SK-N-SH (cell line): ENCODE results near the gene RAB11FIP5. TPM values are rescaled to one million over a fixed set of nuclear protein-coding genes. Genes with fewer than 3 reads are reported as not detected.

Experiments
- CTCF ChIA-PET: fragments of 300-600, 350-600 bp; formaldehyde crosslinking; extraction: SDS; loops from one replicate; lab custom pipeline; 2021; lab: Yijun Ruan, JAX
- POLR2A ChIA-PET: fragments of 350-600 bp; sonication (Branson Sonifier 250); formaldehyde crosslinking; extraction: SDS; loops from one replicate; lab custom pipeline; 2020; ENCODE audit warnings: antibody characterized with exemption, inconsistent platforms; lab: Yijun Ruan, JAX
- DNase-seq: peaks from one replicate; pipeline ENCODE4 v3.0.0; 2012
- H2AFZ ChIP-seq: fragments of 200-600 bp; sonication (generic); 2 replicates; pipeline ENCODE4 v1.8.1; 2016; ENCODE audit warnings: antibody characterized with exemption, mild to moderate bottlenecking, low read depth
- H3F3A ChIP-seq: fragments of 200-600 bp; sonication (generic); replicated peaks from 2 replicates; pipeline ENCODE3; 2016; ENCODE audit warnings: antibody characterized with exemption, mild to moderate bottlenecking; ENCODE audit not compliant: insufficient read depth
- H3K27ac ChIP-seq, 2 experiments: fragments of 200-500 bp in 1 of 2; fragments of 200-600 bp in 1 of 2; sonication (Bioruptor generic) in 1 of 2; sonication (generic), shearing (Covaris generic) in 1 of 2; 2 replicates each; pipeline versions ENCODE4 v1.5.1 to v1.6.1; 2014 to 2016; ENCODE audit warnings: low read depth in 2 of 2, inconsistent platforms in 1 of 2, low read length in 1 of 2, mild to moderate bottlenecking in 1 of 2, mixed read lengths in 1 of 2
- H3K27me3 ChIP-seq: fragments of 200-600 bp; sonication (generic), shearing (Covaris generic); 2 replicates; pipeline ENCODE4 v1.6.1; 2016; ENCODE audit warnings: mixed run types; ENCODE audit not compliant: insufficient read depth
- H3K36me3 ChIP-seq, 2 experiments: fragments of 200-500 bp in 1 of 2; fragments of 200-600 bp in 1 of 2; sonication (Bioruptor generic) in 1 of 2; sonication (generic) in 1 of 2; replicated peaks in 1 of 2; 2 replicates each; pipeline versions ENCODE3 to v1.5.1; 2014 to 2016; ENCODE audit warnings: low read length in 1 of 2, mild to moderate bottlenecking in 1 of 2; ENCODE audit not compliant: insufficient read depth in 2 of 2, control insufficient read depth in 1 of 2
- H3K4me1 ChIP-seq, 2 experiments: fragments of 200-500 bp in 1 of 2; fragments of 200-600 bp in 1 of 2; sonication (Bioruptor generic) in 1 of 2; sonication (generic), shearing (Covaris generic) in 1 of 2; 2 replicates each; pipeline versions ENCODE4 v1.5.1 to v1.6.1; 2014 to 2016; ENCODE audit warnings: low read depth in 1 of 2, low read length in 1 of 2, mixed run types in 1 of 2; ENCODE audit not compliant: insufficient read depth in 2 of 2, control insufficient read depth in 1 of 2
- H3K4me2 ChIP-seq: fragments of 200-600 bp; sonication (generic), shearing (Covaris generic); 2 replicates; pipeline ENCODE4 v1.6.1; 2017; ENCODE audit warnings: mixed run types
- H3K4me3 ChIP-seq, 2 experiments: fragments of 200-500 bp in 1 of 2; fragments of 200-600 bp in 1 of 2; sonication (Bioruptor generic) in 1 of 2; sonication (generic), shearing (Covaris generic) in 1 of 2; 2 replicates each; pipeline versions ENCODE4 v1.5.1 to v1.8.1; 2014 to 2016; ENCODE audit warnings: low read depth in 2 of 2, inconsistent platforms in 1 of 2, low read length in 1 of 2, mild to moderate bottlenecking in 1 of 2, mixed read lengths in 1 of 2, moderate library complexity in 1 of 2
- H3K79me2 ChIP-seq: fragments of 200-600 bp; sonication (generic); 2 replicates; pipeline ENCODE4 v1.8.1; 2017; ENCODE audit warnings: mild to moderate bottlenecking; ENCODE audit not compliant: insufficient read depth
- H3K9ac ChIP-seq: fragments of 200-600 bp; sonication (generic); 2 replicates; pipeline ENCODE4 v1.6.1; 2017; ENCODE audit warnings: mixed run types
- H3K9me2 ChIP-seq: fragments of 200-600 bp; sonication (generic); 2 replicates; pipeline ENCODE4 v1.6.1; 2017; ENCODE audit warnings: mixed run types
- H3K9me3 ChIP-seq: fragments of 200-600 bp; sonication (generic); 2 replicates; pipeline ENCODE4 v1.6.1; 2017; ENCODE audit warnings: mixed run types, mild to moderate bottlenecking, moderate library complexity
- H4K20me1 ChIP-seq: fragments of 200-600 bp; sonication (generic); 2 replicates; pipeline ENCODE4 v1.6.1; 2017; ENCODE audit warnings: mild to moderate bottlenecking, mixed run types; ENCODE audit not compliant: insufficient read depth
- CHD2 ChIP-seq: fragments of 150-350 bp; IDR thresholded peaks from 2 replicates; pipeline ENCODE4 v1.6.1; 2018; ENCODE audit warnings: low read length; ENCODE audit not compliant: partially characterized antibody
- ELF1 ChIP-seq: IDR thresholded peaks from 2 replicates; pipeline ENCODE4 v1.4.0; 2012
- EP300 ChIP-seq, 2 experiments: IDR thresholded peaks; 2 replicates each; pipeline versions ENCODE4 v1.4.0 to v1.6.1; 2012; ENCODE audit warnings: borderline replicate concordance in 1 of 2, low read depth in 1 of 2, low read length in 1 of 2
- FOXJ3 ChIP-seq: sonication (generic); formaldehyde crosslinking; IDR thresholded peaks from 2 replicates; pipeline ENCODE4 v1.5.1; 2020; ENCODE audit warnings: mild to moderate bottlenecking, missing genetic modification reagents
- FOXM1 ChIP-seq: IDR thresholded peaks from 2 replicates; pipeline ENCODE4 v1.4.0; 2012; ENCODE audit warnings: low read depth, mild to moderate bottlenecking
- GABPA ChIP-seq: IDR thresholded peaks from 2 replicates; pipeline ENCODE4 v1.4.0; 2012; ENCODE audit warnings: low read depth, mild to moderate bottlenecking
- JUND ChIP-seq: IDR thresholded peaks from 2 replicates; pipeline ENCODE4 v1.4.0; 2012
- MEF2A ChIP-seq: IDR thresholded peaks from 2 replicates; pipeline ENCODE4 v1.4.0; 2012; ENCODE audit warnings: low read depth, borderline replicate concordance
- MXI1 ChIP-seq: IDR thresholded peaks from 2 replicates; pipeline ENCODE4 v1.6.1; 2012; ENCODE audit warnings: mild to moderate bottlenecking, low read depth, low read length, improper control_type of control experiment
- RAD21 ChIP-seq: IDR thresholded peaks from 2 replicates; pipeline ENCODE4 v1.6.1; 2012; ENCODE audit warnings: mild to moderate bottlenecking, low read length
- RXRA ChIP-seq: IDR thresholded peaks from 2 replicates; pipeline ENCODE4 v1.4.0; 2012; ENCODE audit warnings: low read depth, mild to moderate bottlenecking, borderline replicate concordance
- SMC3 ChIP-seq: IDR thresholded peaks from 2 replicates; pipeline ENCODE4 v1.6.1; 2012; ENCODE audit warnings: low read depth, low read length, improper control_type of control experiment
- TAF1 ChIP-seq: IDR thresholded peaks from 2 replicates; pipeline ENCODE4 v1.6.1; 2012; ENCODE audit warnings: low read depth, mild to moderate bottlenecking, low read length, moderate library complexity, borderline replicate concordance
- TEAD4 ChIP-seq: IDR thresholded peaks from 2 replicates; pipeline ENCODE4 v1.4.0; 2012; ENCODE audit warnings: mild to moderate bottlenecking, borderline replicate concordance; ENCODE audit not compliant: insufficient read depth
- USF1 ChIP-seq: IDR thresholded peaks from 2 replicates; pipeline ENCODE4 v1.4.0; 2012; ENCODE audit warnings: low read depth, borderline replicate concordance
- USF2 ChIP-seq: fragments of 150-350 bp; IDR thresholded peaks from 2 replicates; pipeline ENCODE4 v1.6.1; 2017; ENCODE audit warnings: antibody characterized with exemption, low read length, low read depth, borderline replicate concordance
- WGBS: methylation state at CpG from one replicate; pipeline ENCODE4 v1.1.6; 2017; ENCODE audit warnings: low lambda C conversion rate; 5-methylcytosine and 5-hydroxymethylcytosine counted together
- polyA plus RNA-seq, 3 experiments: library from polyadenylated mRNA; depleted of rRNA; stranded (reverse); fragments of >200 nt; gene quantifications; 2 replicates each; pipeline ENCODE4 v1.2.3, GENCODE V29; 2012
- TF ChIP-seq, protein P1 (sequence below): IDR thresholded peaks from 2 replicates; pipeline ENCODE4 v1.6.1; 2012; ENCODE audit warnings: mild to moderate bottlenecking, low read depth, low read length, moderate library complexity
- TF ChIP-seq, protein P2 (sequence below): IDR thresholded peaks from 2 replicates; pipeline ENCODE4 v1.4.0; 2012; ENCODE audit warnings: low read depth, borderline replicate concordance
- TF ChIP-seq, protein P3 (sequence below): IDR thresholded peaks from 2 replicates; pipeline ENCODE4; 2012

Gene RAB11FIP5
- polyA plus RNA-seq, 1 of the 3 experiments (the other 2 are of a cell fraction), result 17.1 TPM

DNA sequence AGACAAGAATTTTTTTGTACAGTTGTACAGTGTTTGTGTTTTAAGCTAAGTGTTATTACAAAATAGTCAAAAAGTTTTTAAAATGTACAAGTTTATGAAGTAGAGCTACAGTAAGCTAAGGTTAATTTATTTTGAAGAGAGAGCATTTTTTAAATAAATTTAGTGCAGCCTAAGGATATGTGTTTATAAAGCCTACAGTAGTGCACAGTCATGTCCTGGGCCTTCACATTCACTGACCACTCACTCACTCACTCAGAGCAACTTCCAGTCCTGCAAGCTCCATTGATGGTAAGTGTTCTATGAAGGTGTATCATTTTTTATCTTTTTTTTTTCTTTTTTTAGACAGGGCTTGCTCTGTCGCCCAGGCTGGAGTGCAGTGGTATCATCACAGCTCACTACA lies 85.4 kb downstream of the RAB11FIP5 start:
- Histone ChIP-seq H3F3A (no peaks in the 10 kb centered on the region), H4K20me1 (no peaks in the 10 kb centered on the region), H3K27ac (no peak overlapping the region), H2AFZ (no peak overlapping the region), H3K79me2 (no peaks in the 10 kb centered on the region), H3K9me2 (no peaks in the 10 kb centered on the region), H3K4me3 (no peak overlapping the region), H3K4me1 (no peaks in the 10 kb centered on the region; a peak in 1 of 4 replicates), H3K9ac (no peak overlapping the region), H3K4me2 (no peak overlapping the region), H3K27me3 (no peaks in the 10 kb centered on the region), H3K9me3 (no peaks in the 10 kb centered on the region), H3K36me3 (peaks cover 0 to 4% of the 10 kb centered on the region in 2 experiments)
- ChIA-PET CTCF (interaction anchor here (0.6 to 1.6 kb wide), 2 partner anchors 34 to 133 kb away, joined by 3 to 7 read pairs; no protein-coding TSS in a partner anchor), POLR2A (no interaction called here)
- 81% methylated on average over 1 of the region's 1 CpG for WGBS
- TF ChIP-seq, protein P1, sequence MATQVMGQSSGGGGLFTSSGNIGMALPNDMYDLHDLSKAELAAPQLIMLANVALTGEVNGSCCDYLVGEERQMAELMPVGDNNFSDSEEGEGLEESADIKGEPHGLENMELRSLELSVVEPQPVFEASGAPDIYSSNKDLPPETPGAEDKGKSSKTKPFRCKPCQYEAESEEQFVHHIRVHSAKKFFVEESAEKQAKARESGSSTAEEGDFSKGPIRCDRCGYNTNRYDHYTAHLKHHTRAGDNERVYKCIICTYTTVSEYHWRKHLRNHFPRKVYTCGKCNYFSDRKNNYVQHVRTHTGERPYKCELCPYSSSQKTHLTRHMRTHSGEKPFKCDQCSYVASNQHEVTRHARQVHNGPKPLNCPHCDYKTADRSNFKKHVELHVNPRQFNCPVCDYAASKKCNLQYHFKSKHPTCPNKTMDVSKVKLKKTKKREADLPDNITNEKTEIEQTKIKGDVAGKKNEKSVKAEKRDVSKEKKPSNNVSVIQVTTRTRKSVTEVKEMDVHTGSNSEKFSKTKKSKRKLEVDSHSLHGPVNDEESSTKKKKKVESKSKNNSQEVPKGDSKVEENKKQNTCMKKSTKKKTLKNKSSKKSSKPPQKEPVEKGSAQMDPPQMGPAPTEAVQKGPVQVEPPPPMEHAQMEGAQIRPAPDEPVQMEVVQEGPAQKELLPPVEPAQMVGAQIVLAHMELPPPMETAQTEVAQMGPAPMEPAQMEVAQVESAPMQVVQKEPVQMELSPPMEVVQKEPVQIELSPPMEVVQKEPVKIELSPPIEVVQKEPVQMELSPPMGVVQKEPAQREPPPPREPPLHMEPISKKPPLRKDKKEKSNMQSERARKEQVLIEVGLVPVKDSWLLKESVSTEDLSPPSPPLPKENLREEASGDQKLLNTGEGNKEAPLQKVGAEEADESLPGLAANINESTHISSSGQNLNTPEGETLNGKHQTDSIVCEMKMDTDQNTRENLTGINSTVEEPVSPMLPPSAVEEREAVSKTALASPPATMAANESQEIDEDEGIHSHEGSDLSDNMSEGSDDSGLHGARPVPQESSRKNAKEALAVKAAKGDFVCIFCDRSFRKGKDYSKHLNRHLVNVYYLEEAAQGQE, result no peak
- TF ChIP-seq FOXM1, result no peak
- no peak for TF ChIP-seq ELF1
- no peak for TF ChIP-seq FOXJ3 (CRISPR knock-in tag)
- TF ChIP-seq TAF1, result no peak
- no peak for TF ChIP-seq RAD21
- TF ChIP-seq, protein P2, sequence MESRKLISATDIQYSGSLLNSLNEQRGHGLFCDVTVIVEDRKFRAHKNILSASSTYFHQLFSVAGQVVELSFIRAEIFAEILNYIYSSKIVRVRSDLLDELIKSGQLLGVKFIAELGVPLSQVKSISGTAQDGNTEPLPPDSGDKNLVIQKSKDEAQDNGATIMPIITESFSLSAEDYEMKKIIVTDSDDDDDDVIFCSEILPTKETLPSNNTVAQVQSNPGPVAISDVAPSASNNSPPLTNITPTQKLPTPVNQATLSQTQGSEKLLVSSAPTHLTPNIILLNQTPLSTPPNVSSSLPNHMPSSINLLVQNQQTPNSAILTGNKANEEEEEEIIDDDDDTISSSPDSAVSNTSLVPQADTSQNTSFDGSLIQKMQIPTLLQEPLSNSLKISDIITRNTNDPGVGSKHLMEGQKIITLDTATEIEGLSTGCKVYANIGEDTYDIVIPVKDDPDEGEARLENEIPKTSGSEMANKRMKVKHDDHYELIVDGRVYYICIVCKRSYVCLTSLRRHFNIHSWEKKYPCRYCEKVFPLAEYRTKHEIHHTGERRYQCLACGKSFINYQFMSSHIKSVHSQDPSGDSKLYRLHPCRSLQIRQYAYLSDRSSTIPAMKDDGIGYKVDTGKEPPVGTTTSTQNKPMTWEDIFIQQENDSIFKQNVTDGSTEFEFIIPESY, result no peak
- TF ChIP-seq USF1, result no peak
- DNase-seq, result no peak

DNA sequence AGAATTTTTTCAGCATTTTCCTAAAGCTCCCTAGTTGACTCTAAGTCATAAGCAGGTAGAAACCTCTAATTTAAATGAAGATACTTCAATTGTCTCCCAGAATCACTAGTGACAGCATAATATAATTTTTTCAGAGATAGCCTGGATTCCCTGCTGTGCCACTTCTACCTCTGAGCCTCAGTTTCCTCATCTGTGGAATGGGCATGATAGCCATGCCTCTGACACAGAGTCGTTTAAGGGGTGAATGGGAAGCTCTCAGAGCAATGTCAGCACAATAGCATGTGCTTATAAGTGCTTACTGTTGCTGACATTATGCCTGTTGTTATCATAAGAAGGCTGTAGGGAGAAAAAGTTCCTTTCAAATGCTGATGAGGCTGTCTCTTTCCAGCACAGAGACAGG lies 89.3 kb downstream of the RAB11FIP5 start:
- Histone ChIP-seq H3K27me3 (no peaks in the 10 kb centered on the region), H3K4me1 (peaks cover 0 to 12% of the 10 kb centered on the region in 2 experiments; a peak in 2 of 4 replicates), H3K36me3 (peaks cover 0 to 5% of the 10 kb centered on the region in 2 experiments), H3K79me2 (no peaks in the 10 kb centered on the region), H2AFZ (no peak overlapping the region), H3K9me2 (no peaks in the 10 kb centered on the region), H3K9ac (no peak overlapping the region), H3K4me2 (no peak overlapping the region), H3K27ac (no peak overlapping the region), H3F3A (peaks cover 3% of the 10 kb centered on the region), H3K4me3 (no peak overlapping the region), H4K20me1 (no peaks in the 10 kb centered on the region), H3K9me3 (no peaks in the 10 kb centered on the region)
- POLR2A ChIA-PET, result no interaction called here
- 86% methylated on average over 1 of the region's 1 CpG for WGBS
- CTCF ChIA-PET, result interaction anchor here (0.6 to 1.2 kb wide), 3 partner anchors 37 to 130 kb away, joined by 3 read pairs; no protein-coding TSS in a partner anchor
- no peak for DNase-seq
- no peak for TF ChIP-seq MEF2A
- TF ChIP-seq RXRA, result no peak
- TF ChIP-seq, protein P3, sequence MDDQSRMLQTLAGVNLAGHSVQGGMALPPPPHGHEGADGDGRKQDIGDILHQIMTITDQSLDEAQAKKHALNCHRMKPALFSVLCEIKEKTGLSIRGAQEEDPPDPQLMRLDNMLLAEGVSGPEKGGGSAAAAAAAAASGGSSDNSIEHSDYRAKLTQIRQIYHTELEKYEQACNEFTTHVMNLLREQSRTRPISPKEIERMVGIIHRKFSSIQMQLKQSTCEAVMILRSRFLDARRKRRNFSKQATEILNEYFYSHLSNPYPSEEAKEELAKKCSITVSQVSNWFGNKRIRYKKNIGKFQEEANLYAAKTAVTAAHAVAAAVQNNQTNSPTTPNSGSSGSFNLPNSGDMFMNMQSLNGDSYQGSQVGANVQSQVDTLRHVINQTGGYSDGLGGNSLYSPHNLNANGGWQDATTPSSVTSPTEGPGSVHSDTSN, result no peak
- TF ChIP-seq EP300 (IDR thresholded peaks at IDR 0.05; ENCODE audit: borderline replicate concordance in 1 of 2, low read depth in 1 of 2, low read length in 1 of 2), result no peak
- no peak for TF ChIP-seq USF2
- TF ChIP-seq CHD2, result no peak
- TF ChIP-seq SMC3, result no peak
- no peak for TF ChIP-seq ELF1
- TF ChIP-seq TAF1, result no peak
- no peak for TF ChIP-seq GABPA
- no peak for TF ChIP-seq TEAD4
- no peak for TF ChIP-seq MXI1
- no peak for TF ChIP-seq JUND
